Mesendoderm (in vitro differentiated cells): ENCODE results near the gene CXCL12.

Source experiments
- DNase-seq: peaks from one replicate; pipeline ENCODE4 v3.0.0; 2013
- H2AK5ac ChIP-seq: 2 replicates; pipeline ENCODE4 v1.6.1; 2013; ENCODE audit warnings: low read length, inconsistent platforms
- H2BK120ac ChIP-seq: 2 replicates; pipeline ENCODE4 v1.6.1; 2013; ENCODE audit warnings: low read depth, mild to moderate bottlenecking, low read length, moderate library complexity, mixed read lengths
- H2BK15ac ChIP-seq: replicated peaks from 2 replicates; pipeline ENCODE4 v1.6.1; 2013; ENCODE audit warnings: low read depth, mild to moderate bottlenecking, moderate library complexity
- H2BK5ac ChIP-seq: 2 replicates; pipeline ENCODE4 v1.6.1; 2013; ENCODE audit warnings: low read length, inconsistent platforms
- H3K18ac ChIP-seq: 2 replicates; pipeline ENCODE4 v1.6.1; 2013; ENCODE audit warnings: mild to moderate bottlenecking, low read length, mixed read lengths
- H3K23ac ChIP-seq: one replicate; pipeline ENCODE4 v1.6.1; 2013; ENCODE audit warnings: low read length
- H3K27ac ChIP-seq: 2 replicates; pipeline ENCODE4 v1.5.1; 2013; ENCODE audit warnings: low read depth, mild to moderate bottlenecking, inconsistent platforms, low read length, moderate library complexity
- H3K27me3 ChIP-seq: 2 replicates; pipeline ENCODE4 v1.6.1; 2013; ENCODE audit warnings: low read length, control low read depth, mild to moderate bottlenecking, inconsistent platforms; ENCODE audit not compliant: insufficient read depth, poor library complexity
- H3K36me3 ChIP-seq: 2 replicates; pipeline ENCODE4 v1.6.1; 2013; ENCODE audit warnings: low read length, inconsistent platforms; ENCODE audit not compliant: control insufficient read depth, insufficient read depth
- H3K4ac ChIP-seq: one replicate; pipeline ENCODE4 v1.6.1; 2013; ENCODE audit warnings: low read depth, mild to moderate bottlenecking, low read length, moderate library complexity
- H3K4me1 ChIP-seq: 2 replicates; pipeline ENCODE4 v1.6.1; 2013; ENCODE audit warnings: low read depth, low read length, inconsistent platforms; ENCODE audit not compliant: control insufficient read depth
- H3K4me2 ChIP-seq: 2 replicates; pipeline ENCODE4 v1.6.1; 2013; ENCODE audit warnings: low read length
- H3K4me3 ChIP-seq: 2 replicates; pipeline ENCODE4 v1.5.1; 2013; ENCODE audit warnings: mild to moderate bottlenecking, low read length
- H3K56ac ChIP-seq: one replicate; pipeline ENCODE4 v1.6.1; 2013; ENCODE audit warnings: low read length
- H3K79me1 ChIP-seq: 2 replicates; pipeline ENCODE4 v1.6.1; 2013; ENCODE audit warnings: low read length, inconsistent platforms
- H3K79me2 ChIP-seq: 2 replicates; pipeline ENCODE4 v1.6.1; 2013; ENCODE audit warnings: mild to moderate bottlenecking, low read length; ENCODE audit not compliant: control insufficient read depth, insufficient read depth
- H3K9ac ChIP-seq: 2 replicates; pipeline ENCODE4 v1.6.1; 2013; ENCODE audit warnings: low read length, inconsistent platforms
- H4K5ac ChIP-seq: one replicate; pipeline ENCODE4 v1.6.1; 2013; ENCODE audit warnings: low read length
- H4K8ac ChIP-seq: one replicate; pipeline ENCODE4 v1.6.1; 2013; ENCODE audit warnings: low read depth, mild to moderate bottlenecking, control low read depth, low read length, moderate library complexity
- WGBS: extraction: QIAGEN DNeasy Blood & Tissue Kit; methylation state at CpG from one replicate; pipeline ENCODE4 v1.1.7; 2013; ENCODE audit warnings: low lambda C conversion rate, missing lambda C conversion rate; ENCODE audit not compliant: insufficient coverage; ENCODE audit errors: extremely low coverage; 5-methylcytosine and 5-hydroxymethylcytosine counted together

The CXCL12 gene

GRCh38 chr10:44394696-44395381 is 9.9 kb upstream of the CXCL12 start:
- no peak overlapping the region for H3K4me3 ChIP-seq
- H3K4me2 ChIP-seq = no peak overlapping the region
- H3K27ac ChIP-seq = no peak overlapping the region

GRCh38 chr10:44393834-44394547 is 9.1 kb upstream of the CXCL12 start:
- no peak overlapping the region for H2BK120ac ChIP-seq
- H3K27ac ChIP-seq = no peak overlapping the region
- no peak for DNase-seq
- H4K5ac ChIP-seq = no peak overlapping the region
- no peak overlapping the region for H3K4me3 ChIP-seq
- H3K56ac ChIP-seq = no peak overlapping the region
- H3K79me1 ChIP-seq = no peaks in the 10 kb centered on the region
- no peak overlapping the region for H2BK5ac ChIP-seq
- H3K18ac ChIP-seq = no peak overlapping the region
- no CpG with 5 or more reads among the region's 5 CpGs for WGBS
- H3K23ac ChIP-seq = no peak overlapping the region
- H3K4me1 ChIP-seq = peaks cover 9% of the 10 kb centered on the region
- no peak overlapping the region for H3K4me2 ChIP-seq
- H3K36me3 ChIP-seq = no peaks in the 10 kb centered on the region
- no peak overlapping the region for H3K9ac ChIP-seq
- H2AK5ac ChIP-seq = no peak overlapping the region
- H3K4ac ChIP-seq = no peak overlapping the region
- H2BK15ac ChIP-seq = no peak overlapping the region
- H3K27me3 ChIP-seq = no peaks in the 10 kb centered on the region
- H4K8ac ChIP-seq = no peak overlapping the region
- no peaks in the 10 kb centered on the region for H3K79me2 ChIP-seq

More at GRCh38 chr10:44394696-44395381, 9.9 kb upstream of the CXCL12 start:
- Histone ChIP-seq H2BK5ac (no peak overlapping the region), H2BK15ac (no peak overlapping the region), H2AK5ac (no peak overlapping the region), H3K36me3 (no peaks in the 10 kb centered on the region), H3K56ac (no peak overlapping the region), H2BK120ac (no peak overlapping the region), H4K8ac (no peak overlapping the region), H4K5ac (no peak overlapping the region), H3K23ac (no peak overlapping the region), H3K18ac (no peak overlapping the region), H3K4me1 (peaks cover 11% of the 10 kb centered on the region), H3K79me1 (no peaks in the 10 kb centered on the region), H3K79me2 (no peaks in the 10 kb centered on the region), H3K4ac (no peak overlapping the region), H3K9ac (no peak overlapping the region), H3K27me3 (no peaks in the 10 kb centered on the region)
- DNase-seq = no peak
- WGBS = no CpG with 5 or more reads among the region's 4 CpGs

GRCh38 chr10:44393051-44393630 is 8.2 kb upstream of the CXCL12 start:
- Histone ChIP-seq H3K27me3 (no peaks in the 10 kb centered on the region), H3K36me3 (no peaks in the 10 kb centered on the region), H4K5ac (no peak overlapping the region), H3K4me3 (no peak overlapping the region), H3K18ac (no peak overlapping the region), H3K27ac (no peak overlapping the region), H3K4me1 (peaks cover 7% of the 10 kb centered on the region), H4K8ac (no peak overlapping the region), H2BK15ac (no peak overlapping the region), H3K56ac (no peak overlapping the region), H2AK5ac (no peak overlapping the region), H2BK5ac (no peak overlapping the region), H2BK120ac (no peak overlapping the region), H3K79me2 (no peaks in the 10 kb centered on the region), H3K9ac (no peak overlapping the region), H3K4me2 (no peak overlapping the region), H3K4ac (no peak overlapping the region), H3K79me1 (no peaks in the 10 kb centered on the region), H3K23ac (no peak overlapping the region)
- WGBS = no CpG with 5 or more reads among the region's 7 CpGs
- no peak for DNase-seq

GRCh38 chr10:44392420-44392819 is 7.5 kb upstream of the CXCL12 start:
- Histone ChIP-seq H3K56ac (no peak overlapping the region), H3K36me3 (no peaks in the 10 kb centered on the region), H3K79me2 (no peaks in the 10 kb centered on the region), H3K27me3 (no peaks in the 10 kb centered on the region), H4K8ac (no peak overlapping the region), H2BK5ac (no peak overlapping the region), H3K4me2 (no peak overlapping the region), H2AK5ac (no peak overlapping the region), H3K4me3 (no peak overlapping the region), H3K4ac (no peak overlapping the region), H2BK120ac (no peak overlapping the region), H4K5ac (no peak overlapping the region), H3K18ac (no peak overlapping the region), H3K23ac (no peak overlapping the region), H2BK15ac (no peak overlapping the region), H3K9ac (no peak overlapping the region), H3K27ac (no peak overlapping the region), H3K79me1 (no peaks in the 10 kb centered on the region), H3K4me1 (peaks cover under 1% of the 10 kb centered on the region)
- no peak for DNase-seq
- 100% methylated on average over 2 of the region's 3 CpGs for WGBS

- Histone ChIP-seq H3K27ac (no peak overlapping the region), H4K8ac (no peak overlapping the region), H3K18ac (no peak overlapping the region), H3K9ac (no peak overlapping the region), H3K27me3 (no peaks in the 10 kb centered on the region), H3K4ac (no peak overlapping the region), H3K36me3 (no peaks in the 10 kb centered on the region), H3K4me1 (no peaks in the 10 kb centered on the region), H2BK5ac (no peak overlapping the region), H2BK15ac (no peak overlapping the region), H4K5ac (no peak overlapping the region), H2AK5ac (no peak overlapping the region), H2BK120ac (no peak overlapping the region), H3K4me3 (no peak overlapping the region), H3K56ac (no peak overlapping the region), H3K4me2 (no peak overlapping the region), H3K23ac (no peak overlapping the region), H3K79me1 (no peaks in the 10 kb centered on the region), H3K79me2 (no peaks in the 10 kb centered on the region)
- DNase-seq = no peak
- WGBS = no CpG with 5 or more reads among the region's 2 CpGs
Observed at GRCh38 chr10:44391981-44392380, 7.1 kb upstream of the CXCL12 start.
